Natural killer cell (primary cell): ENCODE data around the gene GSK3A. TPM values are rescaled to one million over a fixed set of nuclear protein-coding genes. Genes with fewer than 3 reads are reported as not detected.
A peak's percentile ranks its signal among the peaks of the same experiment; 100 is the strongest.

Experiments used
- ATAC-seq, 3 donors: fragments of 150-1000 bp in 2 of 3; fragments of 200-7000 bp in 1 of 3; cut with Tn5 transposase; 1 replicate in 1 of 3; 2 replicates in 2 of 3; pipeline ENCODE4 v1.10.0; 2021; ENCODE audit warnings: mild to moderate bottlenecking in 2 of 3, moderate library complexity in 2 of 3
- DNase-seq, 2 donors: peaks; one replicate each; pipeline versions ENCODE4 v3.0.0 to v3.0.0-alpha.2; 2013 to 2021; ENCODE audit warnings: mixed read lengths in 1 of 2
- H3K27ac ChIP-seq: one replicate; pipeline ENCODE4 v1.5.1; 2013; ENCODE audit warnings: mild to moderate bottlenecking, low read length
- H3K27me3 ChIP-seq: one replicate; pipeline ENCODE4 v1.6.1; 2013; ENCODE audit warnings: low read length; ENCODE audit not compliant: control insufficient read depth, insufficient read depth
- H3K36me3 ChIP-seq: one replicate; pipeline ENCODE4 v1.6.1; 2013; ENCODE audit warnings: low read length; ENCODE audit not compliant: control insufficient read depth, insufficient read depth
- H3K4me1 ChIP-seq: one replicate; pipeline ENCODE4 v1.6.1; 2013; ENCODE audit warnings: low read length; ENCODE audit not compliant: control insufficient read depth, insufficient read depth
- H3K4me3 ChIP-seq: one replicate; pipeline ENCODE4 v1.5.1; 2013; ENCODE audit warnings: low read length
- H3K9me3 ChIP-seq: one replicate; pipeline ENCODE4 v1.6.1; 2013; ENCODE audit warnings: low read length; ENCODE audit not compliant: control insufficient read depth, insufficient read depth
- H3K27ac Mint-ChIP-seq, 2 donors: one replicate each; pipeline ENCODE4 v1.8.0; 2022; ENCODE audit warnings: mild to moderate bottlenecking in 2 of 2, mixed read lengths in 2 of 2, moderate library complexity in 1 of 2
- H3K27me3 Mint-ChIP-seq, 2 donors: one replicate each; pipeline ENCODE4 v1.8.0; 2022; ENCODE audit warnings: low read depth in 2 of 2, mixed read lengths in 2 of 2
- H3K36me3 Mint-ChIP-seq: one replicate; pipeline ENCODE4 v1.8.0; 2022; ENCODE audit warnings: mixed read lengths
- H3K4me1 Mint-ChIP-seq, 2 donors: one replicate each; pipeline ENCODE4 v1.8.0; 2022; ENCODE audit warnings: mixed read lengths in 2 of 2
- H3K4me3 Mint-ChIP-seq: one replicate; pipeline ENCODE4 v1.8.0; 2022; ENCODE audit warnings: mild to moderate bottlenecking, moderate library complexity, mixed read lengths
- H3K9me3 Mint-ChIP-seq, 2 donors: one replicate each; pipeline ENCODE4 v1.8.0; 2022; ENCODE audit warnings: mixed read lengths in 2 of 2
- CTCF ChIP-seq: fragments of 200-600 bp; IDR thresholded peaks from one replicate; pipeline ENCODE4 v1.8.0; 2022; ENCODE audit warnings: antibody characterized with exemption
- WGBS: methylation state at CpG from one replicate; pipeline ENCODE4 v1.1.7; 2013; ENCODE audit warnings: missing lambda C conversion rate; ENCODE audit not compliant: insufficient coverage; 5-methylcytosine and 5-hydroxymethylcytosine counted together
- intact Hi-C: fragments of 100-400 bp; cut with micrococcal nuclease; formaldehyde crosslinking; loops from one replicate; pipeline ENCODE4 v1.14.2; 2022
- total RNA-seq, 4 donors: library from RNA; stranded (reverse); fragments of 120-200 nt in 1 of 4; gene quantifications; one replicate each; pipeline versions ENCODE4 v1.2.3 to v1.2.4, GENCODE V29; 2013 to 2022

Gene GSK3A
- total RNA-seq, 3 donors from 2014 or later (not counting 1 experiment from before 2014, with no cell fraction given): 42.5 to 52.1 (median 44.1) TPM

GRCh38 chr19:42196011-42197001 lies 46.1 kb downstream of the GSK3A start:
- Mint-ChIP-seq H3K27ac (peak overlapping the region; percentile 91 to 95), H3K36me3 (no peaks in the 10 kb centered on the region), H3K27me3 (no peaks in the 10 kb centered on the region), H3K4me3 (peak overlapping the region; percentile 9), H3K4me1 (peaks cover 62 to 66% of the 10 kb centered on the region in 2 donors), H3K9me3 (peaks cover 0 to 2% of the 10 kb centered on the region in 2 donors)
- Histone ChIP-seq H3K27me3 (no peaks in the 10 kb centered on the region), H3K9me3 (peaks cover 3% of the 10 kb centered on the region), H3K27ac (peak overlapping the region; percentile 64), H3K4me3 (no peak overlapping the region), H3K36me3 (peaks cover 23% of the 10 kb centered on the region), H3K4me1 (peaks cover 65% of the 10 kb centered on the region)
- intact Hi-C loops: loop anchor here (5.0 kb wide), 1 partner anchor 64 kb away; the partner anchor contains the start of gene POU2F2
- no peak for DNase-seq
- ATAC-seq: no peak
- no peak for TF ChIP-seq CTCF
- 95% methylated on average over 47 of the region's 47 CpGs for WGBS

GRCh38 chr19:42193706-42194105 lies 48.7 kb downstream of the GSK3A start:
- Mint-ChIP-seq H3K27me3 (no peaks in the 10 kb centered on the region), H3K36me3 (no peaks in the 10 kb centered on the region), H3K9me3 (peaks cover 0 to 2% of the 10 kb centered on the region in 2 donors), H3K4me1 (peaks cover 44 to 50% of the 10 kb centered on the region in 2 donors), H3K27ac (peak overlapping the region in 1 of 2 donors; percentile 57), H3K4me3 (peak overlapping the region; percentile 51)
- DNase-seq: no peak
- H3K9me3 ChIP-seq: peaks cover 3% of the 10 kb centered on the region
- no peak overlapping the region for H3K4me3 ChIP-seq
- H3K36me3 ChIP-seq: peaks cover 20% of the 10 kb centered on the region
- peaks cover 42% of the 10 kb centered on the region for H3K4me1 ChIP-seq
- TF ChIP-seq CTCF: no peak
- no peak for ATAC-seq
- 94% methylated on average over 1 of the region's 3 CpGs for WGBS
- H3K27me3 ChIP-seq: no peaks in the 10 kb centered on the region
- intact Hi-C loops: no loop called here
- no peak overlapping the region for H3K27ac ChIP-seq

GRCh38 chr19:42193294-42193693 lies 49.1 kb downstream of the GSK3A start:
- Histone ChIP-seq H3K9me3 (peaks cover 3% of the 10 kb centered on the region), H3K4me1 (peaks cover 38% of the 10 kb centered on the region), H3K27ac (no peak overlapping the region), H3K27me3 (no peaks in the 10 kb centered on the region), H3K4me3 (no peak overlapping the region), H3K36me3 (peaks cover 17% of the 10 kb centered on the region)
- intact Hi-C loops: no loop called here
- no peak for DNase-seq
- no peak for TF ChIP-seq CTCF
- Mint-ChIP-seq H3K36me3 (no peaks in the 10 kb centered on the region), H3K27me3 (no peaks in the 10 kb centered on the region), H3K27ac (peak overlapping the region in 1 of 2 donors; percentile 57), H3K4me3 (no peak overlapping the region), H3K9me3 (peaks cover 0 to 2% of the 10 kb centered on the region in 2 donors), H3K4me1 (peaks cover 41 to 46% of the 10 kb centered on the region in 2 donors)
- ATAC-seq: no peak
- 100% methylated on average over 1 of the region's 1 CpG for WGBS
